B cell (primary cell): ENCODE results near the gene COL4A1. TPM values are rescaled to one million over a fixed set of nuclear protein-coding genes. Genes with fewer than 3 reads are reported as not detected.

Experiments used
- ATAC-seq: fragments of 200-7000 bp; cut with Tn5 transposase; one replicate; pipeline ENCODE4 v1.10.0; 2021; ENCODE audit warnings: low read depth, mild to moderate bottlenecking, moderate number of reproducible peaks, moderate library complexity
- CTCF ChIA-PET: fragments of 350-600 bp; sonication (Branson Sonifier 250); formaldehyde crosslinking; loops from one replicate; lab custom pipeline; 2021; ENCODE audit warnings: antibody characterized with exemption, inconsistent platforms; lab: Charles Lee
- POLR2A ChIA-PET: fragments of 350-600 bp; sonication (Branson Sonifier 250); formaldehyde crosslinking; loops from one replicate; lab custom pipeline; 2021; ENCODE audit warnings: antibody characterized with exemption; lab: Charles Lee
- DNase-seq: peaks from one replicate; pipeline ENCODE4 v3.0.0; 2013
- H2AFZ ChIP-seq: 2 replicates; pipeline ENCODE4 v1.6.1; 2012; ENCODE audit warnings: mild to moderate bottlenecking, low read depth, low read length; ENCODE audit not compliant: insufficient read depth, poor library complexity, severe bottlenecking
- H3K27ac ChIP-seq, 2 donors: 1 replicate in 1 of 2; 2 replicates in 1 of 2; pipeline ENCODE4 v1.5.1; 2012 to 2013; ENCODE audit warnings: low read length in 2 of 2, mild to moderate bottlenecking in 2 of 2, moderate library complexity in 1 of 2
- H3K27me3 ChIP-seq, 4 experiments: fragments of 200-600 bp in 1 of 4; sonication (generic) in 1 of 4; replicated peaks in 1 of 4; 1 replicate in 2 of 4; 2 replicates in 2 of 4; pipeline versions ENCODE4 v1.6.1 to v1.7.0; 2013 to 2016; ENCODE audit warnings: low read length in 3 of 4, mild to moderate bottlenecking in 2 of 4, mixed read lengths in 1 of 4, moderate library complexity in 1 of 4; ENCODE audit not compliant: insufficient read depth in 4 of 4, control insufficient read depth in 3 of 4; ENCODE audit errors: control extremely low read depth in 1 of 4
- H3K36me3 ChIP-seq, 2 experiments: replicated peaks in 1 of 2; 1 replicate in 1 of 2; 2 replicates in 1 of 2; pipeline versions ENCODE4 v1.6.1 to v1.7.1; 2013; ENCODE audit warnings: low read length in 1 of 2; ENCODE audit not compliant: insufficient read depth in 2 of 2, control insufficient read depth in 1 of 2; ENCODE audit errors: control extremely low read depth in 1 of 2, extremely low read depth in 1 of 2
- H3K4me1 ChIP-seq, 2 donors: fragments of 200-600 bp in 1 of 2; sonication (generic) in 1 of 2; 1 replicate in 1 of 2; 2 replicates in 1 of 2; pipeline versions ENCODE4 v1.5.1 to v1.6.1; 2013 to 2017; ENCODE audit warnings: low read length in 2 of 2; ENCODE audit not compliant: control insufficient read depth in 2 of 2, insufficient read depth in 2 of 2
- H3K4me2 ChIP-seq: replicated peaks from 2 replicates; pipeline ENCODE3; 2012; ENCODE audit warnings: mild to moderate bottlenecking, low read depth, low read length; ENCODE audit not compliant: poor library complexity, severe bottlenecking
- H3K4me3 ChIP-seq, 5 experiments: fragments of 200-600 bp in 1 of 5; sonication (generic) in 1 of 5; 1 replicate in 3 of 5; 2 replicates in 2 of 5; pipeline versions ENCODE4 v1.5.1 to v1.7.0; 2011 to 2016; ENCODE audit warnings: low read length in 4 of 5, mild to moderate bottlenecking in 4 of 5, low read depth in 2 of 5, control low read depth in 1 of 5, moderate library complexity in 1 of 5; ENCODE audit not compliant: insufficient read depth in 1 of 5; ENCODE audit errors: control extremely low read depth in 1 of 5, extremely low read depth in 1 of 5
- H3K79me2 ChIP-seq: fragments of 200-600 bp; sonication (generic); one replicate; pipeline ENCODE4 v1.6.0; 2016; ENCODE audit warnings: low read length; ENCODE audit not compliant: control insufficient read depth, insufficient read depth
- H3K9ac ChIP-seq: fragments of 200-600 bp; sonication (generic); 2 replicates; pipeline ENCODE4 v1.6.1; 2017; ENCODE audit warnings: mild to moderate bottlenecking, low read length, moderate library complexity
- H3K9me3 ChIP-seq, 3 donors: one replicate each; pipeline versions ENCODE4 v1.6.1 to v1.7.1; 2013; ENCODE audit warnings: low read length in 2 of 3; ENCODE audit not compliant: control insufficient read depth in 2 of 3, insufficient read depth in 1 of 3; ENCODE audit errors: control extremely low read depth in 1 of 3
- H4K20me1 ChIP-seq: 2 replicates; pipeline ENCODE4 v1.6.0; 2012; ENCODE audit warnings: mild to moderate bottlenecking, low read length; ENCODE audit not compliant: insufficient read depth, control insufficient read depth, poor library complexity, severe bottlenecking
- H3K27ac Mint-ChIP-seq: one replicate; pipeline ENCODE4 v1.8.0; 2021; ENCODE audit warnings: mixed read lengths
- H3K27me3 Mint-ChIP-seq: one replicate; pipeline ENCODE4 v1.8.0; 2021; ENCODE audit warnings: mixed read lengths
- H3K4me1 Mint-ChIP-seq: one replicate; pipeline ENCODE4 v1.8.0; 2021; ENCODE audit warnings: mixed read lengths
- H3K4me3 Mint-ChIP-seq: one replicate; pipeline ENCODE4 v1.8.0; 2021; ENCODE audit warnings: mixed read lengths
- H3K9me3 Mint-ChIP-seq: one replicate; pipeline ENCODE4 v1.8.0; 2022; ENCODE audit warnings: mixed read lengths; ENCODE audit not compliant: insufficient read depth
- CTCF ChIP-seq: fragments of 200-600 bp; IDR thresholded peaks from one replicate; pipeline ENCODE4 v1.8.0; 2022; ENCODE audit warnings: antibody characterized with exemption, mild to moderate bottlenecking
- EZH2 ChIP-seq: IDR thresholded peaks from 2 replicates; pipeline ENCODE4 v1.6.1; 2012; ENCODE audit warnings: borderline replicate concordance, low read depth, mild to moderate bottlenecking, moderate library complexity, low read length; ENCODE audit not compliant: insufficient read depth, poor library complexity, severe bottlenecking
- WGBS: methylation state at CpG from one replicate; pipeline ENCODE4 v1.1.5; 2013; ENCODE audit warnings: missing lambda C conversion rate; ENCODE audit not compliant: insufficient coverage; 5-methylcytosine and 5-hydroxymethylcytosine counted together
- intact Hi-C: fragments of 100-400 bp; cut with micrococcal nuclease; formaldehyde crosslinking; loops from one replicate; pipeline ENCODE4 v1.10.0; 2022
- polyA plus RNA-seq: library from polyadenylated mRNA; depleted of rRNA; stranded (reverse); fragments of >200 nt; gene quantifications from 2 replicates; pipeline ENCODE4 v1.2.3, GENCODE V29; 2012
- total RNA-seq, 2 donors: library from RNA; stranded (reverse); fragments of 120-200 nt in 1 of 2; gene quantifications; 1 replicate in 1 of 2; 2 replicates in 1 of 2; pipeline versions ENCODE4 v1.2.3 to v1.2.4, GENCODE V29; 2013 to 2022

Gene COL4A1
- total and polyA plus RNA-seq, 2 donors (not counting 1 experiment from before 2014, with no cell fraction given), result not detected

GRCh38 chr13:110129539-110130186, 177.3 kb downstream of the COL4A1 start:
- TF ChIP-seq CTCF (no peak), EZH2 (no peak)
- ChIA-PET POLR2A (no interaction called here), CTCF (no interaction called here)
- Histone ChIP-seq H2AFZ (no peak overlapping the region), H3K4me3 (no peak overlapping the region), H3K27ac (no peak overlapping the region), H3K9me3 (no peaks in the 10 kb centered on the region), H3K27me3 (peaks cover 0 to 4% (median 0%) of the 10 kb centered on the region in 4 experiments), H3K9ac (no peak overlapping the region), H3K36me3 (no peaks in the 10 kb centered on the region), H3K79me2 (no peaks in the 10 kb centered on the region), H3K4me1 (no peaks in the 10 kb centered on the region), H3K4me2 (no peak overlapping the region), H4K20me1 (no peaks in the 10 kb centered on the region)
- no peak for ATAC-seq
- no peaks in the 10 kb centered on the region for H3K4me1 Mint-ChIP-seq
- peaks cover 4% of the 10 kb centered on the region for H3K27me3 Mint-ChIP-seq
- no peak for DNase-seq
- H3K9me3 Mint-ChIP-seq, result no peaks in the 10 kb centered on the region
- intact Hi-C loops, result no loop called here
- 88% methylated on average over 11 of the region's 14 CpGs for WGBS
- H3K4me3 Mint-ChIP-seq, result no peak overlapping the region
- H3K27ac Mint-ChIP-seq, result no peak overlapping the region

- H3K27me3 Mint-ChIP-seq, result peaks cover 7% of the 10 kb centered on the region
- 94% methylated on average over 15 of the region's 17 CpGs for WGBS
- intact Hi-C loops, result no loop called here
Observed at GRCh38 chr13:110129076-110129475, 177.9 kb downstream of the COL4A1 start.

More at GRCh38 chr13:110129076-110129475, 177.9 kb downstream of the COL4A1 start:
- ChIA-PET CTCF (no interaction called here), POLR2A (no interaction called here)
- H3K9me3 ChIP-seq, result no peaks in the 10 kb centered on the region
- no peak overlapping the region for H3K9ac ChIP-seq
- H3K27ac Mint-ChIP-seq, result no peak overlapping the region
- no peak overlapping the region for H2AFZ ChIP-seq
- ATAC-seq (no peak), DNase-seq (no peak)
- no peaks in the 10 kb centered on the region for H3K4me1 ChIP-seq
- no peaks in the 10 kb centered on the region for H3K79me2 ChIP-seq
- H3K27me3 ChIP-seq, result peaks cover 0 to 4% (median 0%) of the 10 kb centered on the region in 4 experiments
- H3K4me2 ChIP-seq, result no peak overlapping the region
- no peaks in the 10 kb centered on the region for H3K9me3 Mint-ChIP-seq
- no peak overlapping the region for H3K4me3 Mint-ChIP-seq
- TF ChIP-seq EZH2 (no peak), CTCF (no peak)
- no peak overlapping the region for H3K4me3 ChIP-seq
- H3K27ac ChIP-seq, result no peak overlapping the region
- no peaks in the 10 kb centered on the region for H3K4me1 Mint-ChIP-seq
- H3K36me3 ChIP-seq, result no peaks in the 10 kb centered on the region
- H4K20me1 ChIP-seq, result no peaks in the 10 kb centered on the region
